Effector memory CD4-positive, alpha-beta T cell (primary cell): ENCODE measurements around the gene KIAA0825.

ENCODE experiments used
- DNase-seq, 3 donors: peaks; one replicate each; pipeline ENCODE4 v3.0.0-alpha.2; 2020
- H3K27ac ChIP-seq: 2 replicates; pipeline ENCODE4 v1.7.0; 2013; ENCODE audit warnings: mild to moderate bottlenecking, low read length, moderate library complexity; ENCODE audit not compliant: insufficient read depth, poor library complexity, severe bottlenecking
- H3K27me3 ChIP-seq: replicated peaks from 2 replicates; pipeline ENCODE4 v1.7.0; 2013; ENCODE audit warnings: mild to moderate bottlenecking, low read length; ENCODE audit not compliant: insufficient read depth, control insufficient read depth, poor library complexity, severe bottlenecking
- H3K36me3 ChIP-seq: 2 replicates; pipeline ENCODE4 v1.7.0; 2013; ENCODE audit warnings: mild to moderate bottlenecking, low read length, moderate library complexity; ENCODE audit not compliant: control insufficient read depth, insufficient read depth
- H3K4me1 ChIP-seq: 2 replicates; pipeline ENCODE4 v1.7.0; 2013; ENCODE audit warnings: low read length, mild to moderate bottlenecking; ENCODE audit not compliant: control insufficient read depth, insufficient read depth, poor library complexity, severe bottlenecking
- H3K4me3 ChIP-seq: 2 replicates; pipeline ENCODE4 v1.7.0; 2013; ENCODE audit warnings: low read length, low read depth, mild to moderate bottlenecking; ENCODE audit not compliant: insufficient read depth, poor library complexity, severe bottlenecking
- H3K9me3 ChIP-seq: 2 replicates; pipeline ENCODE4 v1.7.0; 2013; ENCODE audit warnings: mild to moderate bottlenecking, low read length, moderate library complexity; ENCODE audit not compliant: control insufficient read depth

The KIAA0825 gene

GRCh38 chr5:94309141-94309540, 309.3 kb downstream of the KIAA0825 start:
- H3K27ac ChIP-seq: no peak overlapping the region
- H3K27me3 ChIP-seq: no peaks in the 10 kb centered on the region
- H3K4me3 ChIP-seq: no peak overlapping the region
- no peaks in the 10 kb centered on the region for H3K36me3 ChIP-seq
- DNase-seq: no peak
- no peaks in the 10 kb centered on the region for H3K9me3 ChIP-seq
- no peaks in the 10 kb centered on the region for H3K4me1 ChIP-seq

- H3K9me3 ChIP-seq: no peaks in the 10 kb centered on the region
- no peak for DNase-seq
Measured at GRCh38 chr5:94308442-94308841, 310.0 kb downstream of the KIAA0825 start.

GRCh38 chr5:94304146-94304545, 314.3 kb downstream of the KIAA0825 start:
- Histone ChIP-seq H3K27me3 (no peaks in the 10 kb centered on the region), H3K4me1 (no peaks in the 10 kb centered on the region), H3K4me3 (no peak overlapping the region), H3K36me3 (no peaks in the 10 kb centered on the region), H3K9me3 (no peaks in the 10 kb centered on the region), H3K27ac (no peak overlapping the region)
- no peak for DNase-seq

More at GRCh38 chr5:94308442-94308841, 310.0 kb downstream of the KIAA0825 start:
- H3K36me3 ChIP-seq: no peaks in the 10 kb centered on the region
- H3K27ac ChIP-seq: no peak overlapping the region
- no peaks in the 10 kb centered on the region for H3K4me1 ChIP-seq
- H3K27me3 ChIP-seq: no peaks in the 10 kb centered on the region
- H3K4me3 ChIP-seq: no peak overlapping the region

GRCh38 chr5:94288937-94289336, 329.5 kb downstream of the KIAA0825 start:
- Histone ChIP-seq H3K4me3 (no peak overlapping the region), H3K36me3 (no peaks in the 10 kb centered on the region), H3K27ac (no peak overlapping the region), H3K4me1 (no peaks in the 10 kb centered on the region), H3K27me3 (no peaks in the 10 kb centered on the region), H3K9me3 (no peaks in the 10 kb centered on the region)
- DNase-seq: no peak

GRCh38 chr5:94285984-94286383, 332.4 kb downstream of the KIAA0825 start:
- no peak overlapping the region for H3K4me3 ChIP-seq
- H3K27ac ChIP-seq: no peak overlapping the region
- H3K36me3 ChIP-seq: no peaks in the 10 kb centered on the region
- H3K9me3 ChIP-seq: no peaks in the 10 kb centered on the region
- no peaks in the 10 kb centered on the region for H3K27me3 ChIP-seq
- no peak for DNase-seq
- H3K4me1 ChIP-seq: no peaks in the 10 kb centered on the region

GRCh38 chr5:94283093-94283492, 335.3 kb downstream of the KIAA0825 start:
- H3K27ac ChIP-seq: no peak overlapping the region
- H3K36me3 ChIP-seq: no peaks in the 10 kb centered on the region
- no peak overlapping the region for H3K4me3 ChIP-seq
- H3K27me3 ChIP-seq: no peaks in the 10 kb centered on the region
- DNase-seq: no peak
- H3K9me3 ChIP-seq: no peaks in the 10 kb centered on the region
- no peaks in the 10 kb centered on the region for H3K4me1 ChIP-seq

- Histone ChIP-seq H3K36me3 (no peaks in the 10 kb centered on the region), H3K9me3 (no peaks in the 10 kb centered on the region), H3K4me3 (no peak overlapping the region), H3K27ac (no peak overlapping the region), H3K4me1 (no peaks in the 10 kb centered on the region), H3K27me3 (no peaks in the 10 kb centered on the region)
- DNase-seq: no peak
Measured at GRCh38 chr5:94281236-94281801, 337.1 kb downstream of the KIAA0825 start.

- Histone ChIP-seq H3K9me3 (no peaks in the 10 kb centered on the region), H3K36me3 (no peaks in the 10 kb centered on the region), H3K27me3 (no peaks in the 10 kb centered on the region), H3K27ac (no peak overlapping the region), H3K4me1 (no peaks in the 10 kb centered on the region), H3K4me3 (no peak overlapping the region)
- no peak for DNase-seq
Measured at GRCh38 chr5:94276751-94277150, 341.7 kb downstream of the KIAA0825 start.

GRCh38 chr5:94276048-94276447, 342.4 kb downstream of the KIAA0825 start:
- Histone ChIP-seq H3K27ac (no peak overlapping the region), H3K4me3 (no peak overlapping the region), H3K9me3 (no peaks in the 10 kb centered on the region), H3K27me3 (no peaks in the 10 kb centered on the region), H3K36me3 (no peaks in the 10 kb centered on the region), H3K4me1 (no peaks in the 10 kb centered on the region)
- DNase-seq: no peak

- H3K27ac ChIP-seq: no peak overlapping the region
Measured at GRCh38 chr5:94274707-94275106, 343.7 kb downstream of the KIAA0825 start.

More at GRCh38 chr5:94274707-94275106, 343.7 kb downstream of the KIAA0825 start:
- Histone ChIP-seq H3K36me3 (no peaks in the 10 kb centered on the region), H3K9me3 (no peaks in the 10 kb centered on the region), H3K4me1 (no peaks in the 10 kb centered on the region), H3K27me3 (no peaks in the 10 kb centered on the region), H3K4me3 (no peak overlapping the region)
- no peak for DNase-seq
